K562 (cell line): ENCODE data around the gene CLSTN1. TPM values are rescaled to one million over a fixed set of nuclear protein-coding genes. Genes with fewer than 3 reads are reported as not detected.
A peak's percentile ranks its signal among the peaks of the same experiment; 100 is the strongest.

ENCODE experiments used
- BRD9 ChIP-seq: fragments of 450-650 bp; IDR thresholded peaks from 2 replicates; pipeline ENCODE4 v1.6.1; 2018; ENCODE audit warnings: low read depth; ENCODE audit not compliant: partially characterized antibody
- CEBPG ChIP-seq, 3 experiments: fragments of 200-800 bp in 1 of 3; sonication (Bioruptor generic) in 1 of 3; sonication (generic) in 1 of 3; formaldehyde crosslinking in 1 of 3; IDR thresholded peaks in 2 of 3; conservative IDR thresholded peaks in 1 of 3; 2 replicates each; pipeline versions ENCODE4 v1.6.1 to v1.8.0; 2016 to 2022; ENCODE audit warnings: missing compliant biosample characterization in 2 of 3, missing genetic modification characterization in 2 of 3, mild to moderate bottlenecking in 1 of 3, missing genetic modification reagents in 1 of 3
- GTF2A2 ChIP-seq: IDR thresholded peaks from 2 replicates; pipeline ENCODE4 v1.6.1; 2016; ENCODE audit warnings: mild to moderate bottlenecking, missing genetic modification characterization, missing compliant biosample characterization
- MECOM ChIP-seq: fragments of 250-450 bp; sonication (Bioruptor Pico); IDR thresholded peaks from 2 replicates; pipeline ENCODE4 v1.8.0; 2022; ENCODE audit warnings: inconsistent platforms
- MLLT1 ChIP-seq, 2 experiments: fragments of 450-650 bp; IDR thresholded peaks; 2 replicates each; pipeline ENCODE4 v1.6.1; 2016
- SNRNP70 ChIP-seq: fragments of 200-400 bp; formaldehyde crosslinking; optimal IDR thresholded peaks from 2 replicates; pipeline ENCODE3; 2017; ENCODE audit warnings: low read depth, low read length
- ZNF384 ChIP-seq: IDR thresholded peaks from 2 replicates; pipeline ENCODE4 v1.6.1; 2012; ENCODE audit warnings: low read depth, low read length, improper control_type of control experiment
- polyA plus RNA-seq, 8 experiments: library from polyadenylated mRNA; depleted of rRNA in 4 of 8; stranded (reverse) in 5 of 8; unstranded in 3 of 8; fragments of >200 nt; fragmentation: Nextera tagmentation in 2 of 8; fragmentation: Illumina TruSeq in 1 of 8; extraction: Ambion mirVana in 2 of 8; extraction: Trizol in 1 of 8; gene quantifications; 2 replicates each; pipeline versions ENCODE4 v1.2.1 to v1.2.3, GENCODE V29; 2011 to 2014; ENCODE audit warnings: inconsistent platforms in 1 of 8, missing spikeins in 1 of 8
- total RNA-seq, 7 experiments: library from RNA; depleted of rRNA in 6 of 7; stranded (reverse); fragments of >200 nt in 6 of 7; fragmentation: Illumina TruSeq in 2 of 7; extraction: Trizol in 2 of 7; gene quantifications; 2 replicates each; pipeline versions ENCODE4 v1.2.1 to v1.2.3, GENCODE V29; 2011 to 2021; ENCODE audit warnings: low replicate concordance in 1 of 7
- TF ChIP-seq, protein P1 (sequence below): fragments of 450-650 bp; IDR thresholded peaks from 2 replicates; pipeline ENCODE4 v1.6.1; 2017; ENCODE audit warnings: antibody characterized with exemption, mild to moderate bottlenecking
- TF ChIP-seq, protein P2 (sequence below), 2 experiments: fragments of 450-650 bp in 1 of 2; sonication (generic) in 1 of 2; formaldehyde crosslinking in 1 of 2; IDR thresholded peaks; 2 replicates each; pipeline versions ENCODE4 v1.7.1 to v1.9.0; 2016 to 2022; ENCODE audit warnings: inconsistent platforms in 1 of 2, mild to moderate bottlenecking in 1 of 2, missing genetic modification reagents in 1 of 2
- TF ChIP-seq, protein P3 (sequence below): sonication (generic); formaldehyde crosslinking; IDR thresholded peaks from 2 replicates; pipeline ENCODE4 v1.5.0; 2020; ENCODE audit warnings: missing genetic modification reagents

CLSTN1 gene
- total and polyA plus RNA-seq, 9 of the 15 experiments (the other 6 are each of a cell fraction or from before 2014, with no cell fraction given) = 1.1 to 32.5 (median 13.3) TPM

- TF ChIP-seq, protein P1, sequence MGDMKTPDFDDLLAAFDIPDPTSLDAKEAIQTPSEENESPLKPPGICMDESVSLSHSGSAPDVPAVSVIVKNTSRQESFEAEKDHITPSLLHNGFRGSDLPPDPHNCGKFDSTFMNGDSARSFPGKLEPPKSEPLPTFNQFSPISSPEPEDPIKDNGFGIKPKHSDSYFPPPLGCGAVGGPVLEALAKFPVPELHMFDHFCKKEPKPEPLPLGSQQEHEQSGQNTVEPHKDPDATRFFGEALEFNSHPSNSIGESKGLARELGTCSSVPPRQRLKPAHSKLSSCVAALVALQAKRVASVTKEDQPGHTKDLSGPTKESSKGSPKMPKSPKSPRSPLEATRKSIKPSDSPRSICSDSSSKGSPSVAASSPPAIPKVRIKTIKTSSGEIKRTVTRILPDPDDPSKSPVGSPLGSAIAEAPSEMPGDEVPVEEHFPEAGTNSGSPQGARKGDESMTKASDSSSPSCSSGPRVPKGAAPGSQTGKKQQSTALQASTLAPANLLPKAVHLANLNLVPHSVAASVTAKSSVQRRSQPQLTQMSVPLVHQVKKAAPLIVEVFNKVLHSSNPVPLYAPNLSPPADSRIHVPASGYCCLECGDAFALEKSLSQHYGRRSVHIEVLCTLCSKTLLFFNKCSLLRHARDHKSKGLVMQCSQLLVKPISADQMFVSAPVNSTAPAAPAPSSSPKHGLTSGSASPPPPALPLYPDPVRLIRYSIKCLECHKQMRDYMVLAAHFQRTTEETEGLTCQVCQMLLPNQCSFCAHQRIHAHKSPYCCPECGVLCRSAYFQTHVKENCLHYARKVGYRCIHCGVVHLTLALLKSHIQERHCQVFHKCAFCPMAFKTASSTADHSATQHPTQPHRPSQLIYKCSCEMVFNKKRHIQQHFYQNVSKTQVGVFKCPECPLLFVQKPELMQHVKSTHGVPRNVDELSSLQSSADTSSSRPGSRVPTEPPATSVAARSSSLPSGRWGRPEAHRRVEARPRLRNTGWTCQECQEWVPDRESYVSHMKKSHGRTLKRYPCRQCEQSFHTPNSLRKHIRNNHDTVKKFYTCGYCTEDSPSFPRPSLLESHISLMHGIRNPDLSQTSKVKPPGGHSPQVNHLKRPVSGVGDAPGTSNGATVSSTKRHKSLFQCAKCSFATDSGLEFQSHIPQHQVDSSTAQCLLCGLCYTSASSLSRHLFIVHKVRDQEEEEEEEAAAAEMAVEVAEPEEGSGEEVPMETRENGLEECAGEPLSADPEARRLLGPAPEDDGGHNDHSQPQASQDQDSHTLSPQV = no peak
- TF ChIP-seq MECOM (CRISPR knock-in tag) (no peak), MLLT1 (IDR thresholded peaks at IDR 0.05) (no peak), ZNF384 (0 out of 2 replicates have a peak, but pooled peaks have one; percentile 4), GTF2A2 (tag) (no peak), CEBPG (CRISPR knock-in tag; IDR thresholded peaks at IDR 0.05) (peak; percentile 59; the same call in 1 of the 2 replicates), CEBPG (tag; conservative IDR thresholded peaks at IDR 0.05 in 1 of 2, IDR thresholded peaks at IDR 0.05 in 1 of 2) (no peak), SNRNP70 (no peak), BRD9 (no peak)
- TF ChIP-seq, protein P2, sequence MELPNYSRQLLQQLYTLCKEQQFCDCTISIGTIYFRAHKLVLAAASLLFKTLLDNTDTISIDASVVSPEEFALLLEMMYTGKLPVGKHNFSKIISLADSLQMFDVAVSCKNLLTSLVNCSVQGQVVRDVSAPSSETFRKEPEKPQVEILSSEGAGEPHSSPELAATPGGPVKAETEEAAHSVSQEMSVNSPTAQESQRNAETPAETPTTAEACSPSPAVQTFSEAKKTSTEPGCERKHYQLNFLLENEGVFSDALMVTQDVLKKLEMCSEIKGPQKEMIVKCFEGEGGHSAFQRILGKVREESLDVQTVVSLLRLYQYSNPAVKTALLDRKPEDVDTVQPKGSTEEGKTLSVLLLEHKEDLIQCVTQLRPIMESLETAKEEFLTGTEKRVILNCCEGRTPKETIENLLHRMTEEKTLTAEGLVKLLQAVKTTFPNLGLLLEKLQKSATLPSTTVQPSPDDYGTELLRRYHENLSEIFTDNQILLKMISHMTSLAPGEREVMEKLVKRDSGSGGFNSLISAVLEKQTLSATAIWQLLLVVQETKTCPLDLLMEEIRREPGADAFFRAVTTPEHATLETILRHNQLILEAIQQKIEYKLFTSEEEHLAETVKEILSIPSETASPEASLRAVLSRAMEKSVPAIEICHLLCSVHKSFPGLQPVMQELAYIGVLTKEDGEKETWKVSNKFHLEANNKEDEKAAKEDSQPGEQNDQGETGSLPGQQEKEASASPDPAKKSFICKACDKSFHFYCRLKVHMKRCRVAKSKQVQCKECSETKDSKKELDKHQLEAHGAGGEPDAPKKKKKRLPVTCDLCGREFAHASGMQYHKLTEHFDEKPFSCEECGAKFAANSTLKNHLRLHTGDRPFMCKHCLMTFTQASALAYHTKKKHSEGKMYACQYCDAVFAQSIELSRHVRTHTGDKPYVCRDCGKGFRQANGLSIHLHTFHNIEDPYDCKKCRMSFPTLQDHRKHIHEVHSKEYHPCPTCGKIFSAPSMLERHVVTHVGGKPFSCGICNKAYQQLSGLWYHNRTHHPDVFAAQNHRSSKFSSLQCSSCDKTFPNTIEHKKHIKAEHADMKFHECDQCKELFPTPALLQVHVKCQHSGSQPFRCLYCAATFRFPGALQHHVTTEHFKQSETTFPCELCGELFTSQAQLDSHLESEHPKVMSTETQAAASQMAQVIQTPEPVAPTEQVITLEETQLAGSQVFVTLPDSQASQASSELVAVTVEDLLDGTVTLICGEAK (IDR thresholded peaks at IDR 0.05) = no peak
- TF ChIP-seq, protein P2 (CRISPR knock-in tag; IDR thresholded peaks at IDR 0.05) = no peak
- TF ChIP-seq, protein P3, sequence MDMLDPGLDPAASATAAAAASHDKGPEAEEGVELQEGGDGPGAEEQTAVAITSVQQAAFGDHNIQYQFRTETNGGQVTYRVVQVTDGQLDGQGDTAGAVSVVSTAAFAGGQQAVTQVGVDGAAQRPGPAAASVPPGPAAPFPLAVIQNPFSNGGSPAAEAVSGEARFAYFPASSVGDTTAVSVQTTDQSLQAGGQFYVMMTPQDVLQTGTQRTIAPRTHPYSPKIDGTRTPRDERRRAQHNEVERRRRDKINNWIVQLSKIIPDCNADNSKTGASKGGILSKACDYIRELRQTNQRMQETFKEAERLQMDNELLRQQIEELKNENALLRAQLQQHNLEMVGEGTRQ (CRISPR knock-in tag) = 0 out of 2 replicates have a peak, but pooled peaks have one; percentile 40
These were observed 3.9 kb upstream of the CLSTN1 start (continued) for GRCh38 chr1:9827558-9828185.
